HG03139 (cell line): Measurements from ENCODE around the gene RBM8A.
A peak's percentile ranks its signal among the peaks of the same experiment; 100 is the strongest.

ENCODE experiments used
- ATAC-seq: cut with Tn5 transposase; IDR thresholded peaks from one replicate; pipeline ENCODE4 v1.9.1; 2021; ENCODE audit not compliant: unreplicated experiment

Gene RBM8A

DNA sequence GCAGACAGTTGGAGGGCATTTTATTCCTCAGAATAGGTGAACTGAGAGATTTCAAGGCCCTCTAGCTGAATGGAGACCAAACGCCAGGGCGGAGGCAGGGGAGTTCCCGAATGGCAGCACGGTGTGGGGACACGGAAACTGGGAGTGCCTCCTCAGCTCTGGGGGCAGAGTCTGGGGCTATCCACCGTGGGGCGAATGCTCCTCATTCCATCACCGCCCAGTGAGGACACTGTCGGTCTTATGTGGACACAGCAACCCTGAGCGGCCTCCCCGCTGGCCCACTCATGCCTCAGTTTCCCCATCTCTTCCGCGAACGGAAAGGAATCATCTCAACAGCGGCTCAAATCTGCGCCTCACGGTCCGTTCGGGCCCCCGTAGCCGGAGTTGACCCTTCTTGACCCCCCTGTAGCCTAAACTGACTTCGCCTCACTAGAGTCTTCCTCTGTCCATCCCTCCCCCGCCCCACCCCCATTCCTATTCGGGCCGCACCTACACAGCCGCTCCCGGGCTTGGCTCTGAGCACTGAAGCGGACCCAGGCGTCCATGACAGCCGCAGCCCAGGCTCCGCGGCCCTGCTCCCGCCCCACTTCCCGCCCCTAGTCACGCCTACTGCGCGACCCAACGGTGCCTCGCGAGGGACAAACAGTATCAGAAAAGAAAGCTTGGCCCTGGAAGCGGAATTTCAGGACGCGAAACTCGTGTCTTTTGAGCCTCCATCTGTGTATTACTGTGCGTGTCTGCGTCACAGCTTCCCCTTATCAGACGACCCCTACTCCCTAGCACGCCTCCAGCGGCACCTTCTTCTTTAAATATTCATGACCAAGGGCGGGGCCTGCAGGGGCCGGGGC, 8.9 kb downstream of the RBM8A start, which contains the start of gene PEX11B:
PEX11B (minus strand) TSS at position 574 of the 848 bp plus-strand sequence; CDS start at position 545, 29 bp downstream.
- peak; percentile 79 for ATAC-seq

DNA sequence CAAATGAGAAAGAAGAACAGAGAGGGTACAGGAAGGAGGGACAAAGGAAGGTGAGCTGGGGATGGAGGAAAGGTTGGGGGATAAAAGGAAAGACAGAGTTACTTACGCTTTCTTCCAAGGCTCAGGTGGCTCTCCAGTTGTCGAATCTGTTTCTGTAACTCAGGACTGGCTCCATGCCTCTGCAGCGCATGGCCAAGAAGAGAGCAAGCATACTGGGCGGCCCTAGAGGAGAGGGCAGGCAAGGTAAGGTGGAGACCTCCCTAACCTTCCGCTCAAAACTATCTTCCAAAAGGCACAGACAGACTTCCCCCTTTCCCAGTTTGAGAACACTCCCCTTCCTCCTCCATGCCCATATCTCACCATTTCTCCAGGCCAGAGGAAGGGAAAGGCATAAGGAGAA, 9.7 kb downstream of the RBM8A start:
- no peak for ATAC-seq

- no peak for ATAC-seq
Measured at GRCh38 chr1:145916745-145917144, 10.5 kb downstream of the RBM8A start.

DNA sequence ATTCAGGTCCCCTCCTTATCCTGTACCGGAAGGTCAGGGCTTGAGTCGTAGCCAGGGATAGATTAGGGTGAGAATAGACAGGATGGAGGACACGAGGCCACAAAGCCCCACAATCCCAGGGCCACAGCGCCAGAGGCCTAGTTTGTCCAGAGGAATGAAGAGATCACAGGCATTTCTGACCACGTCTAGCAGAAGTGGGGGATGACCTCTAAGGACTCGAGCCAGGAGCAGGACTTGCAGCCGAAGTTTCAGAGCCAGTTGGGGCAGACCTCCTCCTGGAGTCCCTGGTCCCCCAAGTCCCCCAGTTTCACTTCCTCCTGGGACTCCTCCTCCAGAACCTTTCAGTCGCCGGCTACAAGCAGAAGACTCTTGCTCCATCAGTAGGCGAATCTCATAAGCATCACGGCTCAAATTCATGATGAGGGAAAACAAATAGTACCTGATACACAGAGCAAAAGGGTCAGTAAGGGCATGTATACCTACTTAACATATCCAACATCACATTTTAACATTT, 15.1 kb downstream of the RBM8A start:
- ATAC-seq: no peak

DNA sequence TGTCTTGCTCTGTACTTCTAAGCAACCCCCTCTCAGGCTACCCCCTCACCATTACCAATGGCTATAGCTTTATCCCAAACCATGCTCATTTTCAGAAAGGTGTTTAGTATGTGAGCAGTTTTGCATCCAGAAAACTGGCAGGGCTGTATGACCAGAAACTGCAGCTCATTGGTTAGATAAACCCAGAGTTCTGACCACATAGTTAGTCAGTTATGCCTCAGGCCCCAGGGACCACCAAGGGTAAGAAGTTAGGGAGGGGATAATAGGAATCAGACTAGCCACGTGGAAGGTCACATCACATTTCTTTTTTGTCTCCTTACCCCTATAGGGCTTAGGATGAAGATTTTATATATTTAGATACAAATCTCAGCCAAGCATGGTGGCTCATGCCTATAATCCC, 18.6 kb downstream of the RBM8A start:
- no peak for ATAC-seq

DNA sequence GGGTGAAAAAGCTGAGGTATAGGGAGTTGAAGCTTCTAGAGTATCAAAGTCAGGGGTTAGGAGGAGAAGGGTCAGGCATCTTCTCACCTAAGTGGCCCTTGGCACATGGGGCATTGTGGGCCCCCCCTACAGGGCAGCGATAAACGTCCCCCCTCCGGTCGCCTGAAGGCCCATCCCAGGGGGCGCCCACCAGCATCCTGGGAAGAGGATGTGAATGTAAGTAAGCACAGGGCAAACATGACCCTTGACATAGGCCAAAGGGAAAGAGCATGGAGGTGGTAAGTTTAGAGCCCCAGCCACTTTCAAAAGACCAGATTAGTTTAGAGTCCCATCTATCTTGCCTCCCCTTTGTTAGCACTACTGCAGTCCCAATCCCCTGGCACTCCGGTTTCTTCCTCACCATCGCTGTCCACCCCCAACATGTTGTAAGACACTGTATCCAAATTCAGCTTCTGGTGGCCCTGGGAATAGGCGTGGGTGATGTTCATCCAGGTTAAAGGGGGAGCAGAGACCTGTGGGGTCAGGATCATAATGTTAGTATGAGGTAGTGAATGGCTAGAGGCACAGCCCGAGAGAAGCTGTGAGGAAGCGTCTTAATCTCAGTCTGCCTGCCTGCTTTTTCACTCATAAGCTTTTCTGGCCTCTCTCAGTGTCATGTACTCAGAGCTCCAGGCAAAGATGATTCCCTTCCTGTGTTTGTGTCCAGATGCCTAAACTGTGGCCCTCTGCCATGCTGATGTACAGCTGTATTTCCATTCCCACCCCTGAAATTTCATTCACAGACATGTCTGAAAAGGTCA, 20.1 kb downstream of the RBM8A start:
- no peak for ATAC-seq

DNA sequence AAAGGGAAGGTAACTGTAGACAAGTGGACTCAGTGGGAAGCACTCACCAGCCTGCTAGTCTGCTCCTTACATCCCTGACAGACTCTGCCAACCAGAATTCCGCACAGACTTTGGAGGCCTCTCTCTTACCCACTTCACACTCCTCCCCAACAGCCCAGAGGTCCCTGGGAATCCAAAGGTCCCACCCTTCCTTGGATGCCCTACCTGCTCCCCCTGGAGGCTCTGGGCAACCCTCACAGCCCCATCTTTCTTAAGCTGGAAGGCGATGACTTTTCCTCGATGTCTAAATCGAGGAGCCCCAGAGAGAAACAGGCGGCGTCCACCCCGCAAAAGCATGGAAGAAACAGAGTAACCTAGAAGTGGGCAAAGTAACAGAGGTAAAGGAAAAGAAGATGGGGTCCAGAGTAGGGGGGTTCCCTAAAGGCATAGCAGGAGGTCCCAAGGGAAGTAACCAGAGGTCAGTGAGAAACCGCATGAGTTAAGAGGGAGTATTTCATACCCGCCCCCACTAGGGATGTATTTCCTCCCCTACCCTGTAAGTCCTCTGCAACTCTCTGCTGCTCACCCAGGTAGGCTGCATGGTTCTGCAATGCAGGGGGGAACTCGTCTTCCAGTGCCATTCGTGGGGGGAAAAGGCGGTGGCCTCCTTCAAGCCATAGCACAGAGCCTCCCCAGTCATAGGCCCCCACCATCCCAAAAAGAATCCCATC, 25.8 kb downstream of the RBM8A start:
- no peak for ATAC-seq

GRCh38 chr1:145898756-145899155, 28.5 kb downstream of the RBM8A start:
- no peak for ATAC-seq

- no peak for ATAC-seq
Measured at GRCh38 chr1:145897969-145898368, 29.3 kb downstream of the RBM8A start.

GRCh38 chr1:145895471-145895870, 31.8 kb downstream of the RBM8A start:
- ATAC-seq: no peak

- ATAC-seq: no peak
Measured at GRCh38 chr1:145893306-145894055, 33.8 kb downstream of the RBM8A start.

DNA sequence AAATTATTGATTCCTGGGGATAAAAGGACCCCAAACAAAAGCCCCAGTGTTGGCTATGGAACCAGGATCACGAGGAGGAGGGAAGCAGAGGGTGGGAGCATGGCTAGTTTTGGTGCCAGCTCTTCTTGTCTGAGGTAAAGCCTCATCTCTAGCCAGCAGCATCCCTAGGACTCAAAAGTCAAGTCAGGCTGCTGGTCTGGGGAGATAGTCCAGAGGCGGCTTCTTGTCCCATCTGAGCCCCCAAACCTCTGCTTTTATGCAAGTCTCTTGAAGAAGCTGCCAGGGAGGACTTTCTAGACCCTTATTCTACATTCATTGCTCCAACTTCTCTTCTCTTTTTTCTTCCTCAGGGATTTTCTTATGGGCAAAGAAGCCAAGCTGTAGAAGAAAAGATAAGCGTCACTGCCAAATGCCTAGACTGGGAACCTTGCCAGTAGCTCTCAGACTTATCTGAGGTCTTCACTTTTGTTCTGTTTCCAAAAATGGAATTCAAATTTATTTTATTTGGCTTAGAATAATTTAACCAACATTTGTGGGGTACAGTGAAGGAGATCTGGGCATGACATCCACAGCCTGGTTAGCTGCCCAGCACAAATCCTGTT, 34.7 kb downstream of the RBM8A start:
- ATAC-seq: no peak

GRCh38 chr1:145891587-145892485, 35.4 kb downstream of the RBM8A start:
- no peak for ATAC-seq

DNA sequence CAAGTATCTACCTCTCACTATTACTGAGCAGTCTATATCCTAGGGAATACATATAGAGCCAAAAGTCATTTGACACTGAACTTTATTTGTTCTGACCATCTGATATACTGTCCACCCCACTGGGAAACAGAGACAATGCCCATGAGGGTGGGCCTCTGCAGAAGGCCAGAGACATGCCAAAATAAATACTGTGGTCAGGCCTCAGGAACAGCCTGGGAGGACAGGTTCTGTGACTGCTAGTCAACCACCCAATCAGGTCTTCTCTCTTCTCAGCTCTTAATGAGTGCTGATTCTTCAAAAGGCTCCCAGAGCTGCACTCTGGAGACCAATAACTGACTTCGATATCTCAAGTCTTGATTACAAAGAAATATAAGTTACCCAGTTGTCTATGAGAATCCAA, 36.1 kb downstream of the RBM8A start:
- no peak for ATAC-seq

DNA sequence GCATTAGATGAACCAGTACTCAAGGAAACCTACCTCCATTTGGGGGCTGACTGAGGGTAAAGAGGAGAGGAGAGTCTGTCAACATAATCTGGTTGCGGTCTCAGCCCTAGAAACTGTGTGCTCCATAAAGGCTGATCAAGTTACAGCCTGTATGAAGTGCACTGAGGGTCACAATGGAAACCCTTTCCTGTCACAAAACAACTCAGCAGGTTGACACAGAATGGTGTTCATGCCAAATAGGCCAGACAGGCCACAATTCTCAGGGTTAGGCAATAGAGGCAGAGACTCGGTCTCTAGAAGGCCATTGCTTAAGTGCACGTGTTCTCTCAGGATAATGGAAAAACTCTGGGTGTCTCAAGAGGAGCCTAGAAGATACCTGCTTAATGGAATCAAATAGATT, 37.6 kb downstream of the RBM8A start:
- no peak for ATAC-seq

DNA sequence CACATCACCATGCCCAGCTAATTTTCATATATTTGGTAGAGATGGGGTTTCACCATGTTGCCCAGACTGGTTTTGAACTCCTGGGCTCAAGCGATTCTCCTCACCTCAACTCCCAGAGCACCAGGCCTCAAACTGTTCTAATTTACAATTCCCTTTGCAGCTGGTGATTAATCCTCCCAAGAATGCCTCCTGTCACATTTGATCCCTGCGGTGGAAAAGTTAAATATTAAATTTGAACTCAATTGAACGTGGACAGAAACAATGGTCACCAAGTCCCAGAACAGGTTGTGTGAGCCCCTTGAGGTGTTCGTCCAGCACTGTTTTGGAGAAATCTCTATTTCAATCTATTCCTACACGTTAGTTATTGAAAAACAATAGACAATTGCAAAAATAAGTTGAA, 39.7 kb downstream of the RBM8A start:
- ATAC-seq: no peak

DNA sequence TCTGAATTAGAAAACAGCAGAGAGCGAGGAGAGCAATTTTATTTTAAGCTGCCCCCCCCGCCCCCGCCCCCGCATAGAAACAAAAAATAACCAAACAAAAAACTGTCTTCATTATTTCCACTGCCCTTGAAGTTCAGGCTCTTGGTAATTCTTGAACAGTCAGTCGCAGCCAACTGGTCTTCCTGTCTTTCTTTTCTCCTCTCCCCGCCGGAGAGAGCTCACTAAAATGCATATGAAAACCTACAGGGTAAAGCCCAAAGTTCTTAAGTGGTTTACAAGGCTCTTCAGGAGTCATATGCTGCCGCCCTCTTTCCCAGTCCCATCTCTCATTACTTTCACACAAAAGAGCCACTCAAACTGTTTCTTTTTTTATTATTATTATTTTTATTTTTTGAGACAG, 40.5 kb downstream of the RBM8A start:
- no peak for ATAC-seq

DNA sequence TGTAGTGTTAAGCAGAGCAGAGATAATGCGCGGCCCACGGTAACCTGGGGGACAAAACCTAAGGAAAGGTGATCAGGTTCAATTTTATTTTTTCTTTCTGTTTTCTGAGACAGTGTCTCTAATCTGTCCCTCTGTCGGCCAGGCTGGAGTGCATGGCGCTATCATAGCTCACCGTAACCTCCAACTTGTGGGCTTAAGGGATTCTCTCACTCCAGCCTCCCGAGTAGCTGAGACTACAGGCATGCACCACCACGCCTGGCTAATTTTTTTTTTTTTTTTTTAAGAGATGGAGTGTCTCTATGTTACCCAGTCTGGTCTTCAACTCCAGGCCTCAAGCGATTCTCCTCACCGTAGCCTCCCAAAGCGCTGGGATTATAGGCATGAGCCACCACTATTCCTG, 40.9 kb downstream of the RBM8A start:
- ATAC-seq: no peak

- ATAC-seq: peak; percentile 96
Measured at GRCh38 chr1:145885738-145886287, 41.5 kb downstream of the RBM8A start, which contains the start of gene ANKRD35. TSS of gene ANKRD35 (minus strand) at chr1:145885866. CDS start at chr1:145885758, 108 bp downstream.
